H1 (cell line): Measurements from ENCODE around the gene ADCY2.

Experiments
- ATF3 ChIP-seq: IDR thresholded peaks from 2 replicates; pipeline ENCODE4 v1.6.1; 2011; ENCODE audit warnings: low read depth, mild to moderate bottlenecking, low read length; ENCODE audit not compliant: insufficient read depth
- CEBPB ChIP-seq: IDR thresholded peaks from 2 replicates; pipeline ENCODE4 v1.6.1; 2012; ENCODE audit warnings: low read depth, low read length
- EGR1 ChIP-seq: IDR thresholded peaks from 2 replicates; pipeline ENCODE4 v1.6.1; 2011; ENCODE audit warnings: low read depth, low read length, borderline replicate concordance
- EP300 ChIP-seq, 2 experiments: IDR thresholded peaks; 1 replicate in 1 of 2; 2 replicates in 1 of 2; pipeline ENCODE4 v1.6.1; 2011 to 2012; ENCODE audit warnings: low read depth in 2 of 2, low read length in 2 of 2, mild to moderate bottlenecking in 2 of 2, borderline replicate concordance in 1 of 2, inconsistent platforms in 1 of 2, moderate library complexity in 1 of 2
- POLR2A ChIP-seq, 2 experiments: IDR thresholded peaks; 1 replicate in 1 of 2; 2 replicates in 1 of 2; pipeline ENCODE4 v1.6.1; 2011; ENCODE audit warnings: low read depth in 2 of 2, low read length in 2 of 2, mild to moderate bottlenecking in 2 of 2; ENCODE audit errors: control extremely low read depth in 1 of 2
- POLR2AphosphoS5 ChIP-seq: IDR thresholded peaks from 2 replicates; pipeline ENCODE4 v1.6.1; 2011; ENCODE audit warnings: low read depth, low read length
- POU5F1 ChIP-seq: IDR thresholded peaks from 2 replicates; pipeline ENCODE4 v1.6.1; 2011; ENCODE audit warnings: low read depth, mild to moderate bottlenecking, low read length, moderate library complexity
- TF ChIP-seq, protein P1 (sequence below), 3 experiments: IDR thresholded peaks; 1 replicate in 2 of 3; 2 replicates in 1 of 3; pipeline versions ENCODE4 v1.5.1 to v1.6.1; 2011; ENCODE audit warnings: low read length in 3 of 3, mild to moderate bottlenecking in 3 of 3, inconsistent platforms in 2 of 3, low read depth in 1 of 3, moderate library complexity in 1 of 3; ENCODE audit not compliant: insufficient read depth in 1 of 3; ENCODE audit errors: control extremely low read depth in 1 of 3

DNA sequence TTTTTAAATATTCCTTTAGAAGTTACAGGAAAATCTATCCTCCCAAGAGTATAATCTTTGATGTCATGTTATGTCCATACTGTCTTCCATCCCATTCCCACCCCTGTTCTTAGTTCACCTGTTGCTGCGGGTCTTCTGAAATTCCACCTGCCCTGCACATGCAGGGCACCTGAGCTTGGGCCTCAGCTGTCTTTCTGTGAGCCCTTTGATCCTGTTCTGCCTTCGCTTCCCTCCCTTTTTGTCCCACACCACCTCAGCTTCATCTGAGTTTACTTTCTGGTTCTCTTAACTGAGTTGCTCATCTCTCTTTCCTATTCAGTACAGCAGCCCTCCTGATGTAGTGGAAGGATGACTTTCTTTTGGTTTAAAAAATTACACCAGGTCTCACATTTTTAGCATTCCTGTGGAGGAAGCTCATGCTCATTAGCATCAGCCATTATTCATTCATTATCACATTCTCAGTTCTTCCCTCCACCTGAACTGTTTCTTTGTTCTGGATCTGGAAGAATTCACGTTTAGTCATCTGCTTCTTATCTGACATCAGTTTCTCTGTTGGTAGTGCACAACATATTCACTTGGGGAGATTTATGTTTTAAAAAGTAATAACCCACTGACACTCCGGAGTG, 211.0 kb downstream of the ADCY2 start:
- TF ChIP-seq POU5F1 (no peak), CEBPB (no peak), EP300 (IDR thresholded peaks at IDR 0.05; ENCODE audit: borderline replicate concordance in 1 of 2, low read depth in 2 of 2, low read length in 2 of 2) (no peak), EGR1 (no peak), POLR2AphosphoS5 (no peak), ATF3 (no peak), POLR2A (IDR thresholded peaks at IDR 0.05; ENCODE audit: control extremely low read depth in 1 of 2, low read depth in 2 of 2, low read length in 2 of 2) (no peak)
- TF ChIP-seq, protein P1, sequence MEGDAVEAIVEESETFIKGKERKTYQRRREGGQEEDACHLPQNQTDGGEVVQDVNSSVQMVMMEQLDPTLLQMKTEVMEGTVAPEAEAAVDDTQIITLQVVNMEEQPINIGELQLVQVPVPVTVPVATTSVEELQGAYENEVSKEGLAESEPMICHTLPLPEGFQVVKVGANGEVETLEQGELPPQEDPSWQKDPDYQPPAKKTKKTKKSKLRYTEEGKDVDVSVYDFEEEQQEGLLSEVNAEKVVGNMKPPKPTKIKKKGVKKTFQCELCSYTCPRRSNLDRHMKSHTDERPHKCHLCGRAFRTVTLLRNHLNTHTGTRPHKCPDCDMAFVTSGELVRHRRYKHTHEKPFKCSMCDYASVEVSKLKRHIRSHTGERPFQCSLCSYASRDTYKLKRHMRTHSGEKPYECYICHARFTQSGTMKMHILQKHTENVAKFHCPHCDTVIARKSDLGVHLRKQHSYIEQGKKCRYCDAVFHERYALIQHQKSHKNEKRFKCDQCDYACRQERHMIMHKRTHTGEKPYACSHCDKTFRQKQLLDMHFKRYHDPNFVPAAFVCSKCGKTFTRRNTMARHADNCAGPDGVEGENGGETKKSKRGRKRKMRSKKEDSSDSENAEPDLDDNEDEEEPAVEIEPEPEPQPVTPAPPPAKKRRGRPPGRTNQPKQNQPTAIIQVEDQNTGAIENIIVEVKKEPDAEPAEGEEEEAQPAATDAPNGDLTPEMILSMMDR (IDR thresholded peaks at IDR 0.05; ENCODE audit: control extremely low read depth in 1 of 3, insufficient read depth in 1 of 3, low read depth in 1 of 3, low read length in 3 of 3) = no peak
